Mucosa of gallbladder (tissue), 1 donor: ENCODE measurements around the gene FGFR4. TPM values are rescaled to one million over a fixed set of nuclear protein-coding genes. Genes with fewer than 3 reads are reported as not detected.
"Not testable (repeated sequence)": the region's sequence is repeated elsewhere in the genome, so short reads cannot be mapped to it uniquely, and the experiment has no call there.

Experiments used
- DNase-seq: peaks from one replicate; pipeline ENCODE4 v3.0.0-alpha.2; 2020; ENCODE audit warnings: low spot score
- total RNA-seq: library from RNA; stranded (reverse); gene quantifications from one replicate; pipeline ENCODE4 v1.2.1, GENCODE V29; 2021
- donor health status: DM: no; HTN: no; CAD: no.

Gene FGFR4
- total RNA-seq = 233 TPM

GRCh38 chr5:177086654-177087397 is at the start of gene FGFR4:
FGFR4 (plus strand) TSS chr5:177086915; CDS start chr5:177089603, 2,688 bp downstream.
- DNase-seq = peak; percentile 92

- no peak for DNase-seq
Observed at GRCh38 chr5:177036921-177037320, 49.8 kb upstream of the FGFR4 start.

GRCh38 chr5:177040814-177041420 is 45.8 kb upstream of the FGFR4 start:
- DNase-seq = no peak

GRCh38 chr5:177041936-177042335 is 44.8 kb upstream of the FGFR4 start:
- no peak for DNase-seq

- DNase-seq = no peak
Observed at GRCh38 chr5:177043114-177043513, 43.6 kb upstream of the FGFR4 start.

GRCh38 chr5:177043958-177044357 is 42.8 kb upstream of the FGFR4 start:
- no peak for DNase-seq

GRCh38 chr5:177044641-177045040 is 42.1 kb upstream of the FGFR4 start:
- DNase-seq = no peak

- no peak for DNase-seq
Observed at GRCh38 chr5:177045631-177046030, 41.1 kb upstream of the FGFR4 start.

GRCh38 chr5:177048531-177048930 is 38.2 kb upstream of the FGFR4 start:
- not testable (repeated sequence) for DNase-seq

- DNase-seq = no peak
Observed at GRCh38 chr5:177049285-177049684, 37.4 kb upstream of the FGFR4 start.

- no peak for DNase-seq
Observed at GRCh38 chr5:177064500-177065277, 22.0 kb upstream of the FGFR4 start.

GRCh38 chr5:177065491-177065890 is 21.2 kb upstream of the FGFR4 start:
- no peak for DNase-seq

- DNase-seq = no peak
Observed at GRCh38 chr5:177066224-177066623, 20.5 kb upstream of the FGFR4 start.

- DNase-seq = no peak
Observed at GRCh38 chr5:177067503-177067902, 19.2 kb upstream of the FGFR4 start.

GRCh38 chr5:177070536-177071191 is 16.1 kb upstream of the FGFR4 start:
- no peak for DNase-seq

- peak; percentile 91 for DNase-seq
Observed at GRCh38 chr5:177071666-177072385, 14.9 kb upstream of the FGFR4 start.

GRCh38 chr5:177077335-177077734 is 9.4 kb upstream of the FGFR4 start:
- no peak for DNase-seq

- no peak for DNase-seq
Observed at GRCh38 chr5:177079606-177080005, 7.1 kb upstream of the FGFR4 start.

- no peak for DNase-seq
Observed at GRCh38 chr5:177080265-177080664, 6.5 kb upstream of the FGFR4 start.

- no peak for DNase-seq
Observed at GRCh38 chr5:177081859-177082258, 4.9 kb upstream of the FGFR4 start.

- no peak for DNase-seq
Observed at GRCh38 chr5:177083357-177083756, 3.4 kb upstream of the FGFR4 start.

- no peak for DNase-seq
Observed at GRCh38 chr5:177084175-177084574, 2.5 kb upstream of the FGFR4 start.
